HG03354 (cell line): ENCODE data around the gene CDKN2A.

Experiments used
- ATAC-seq: cut with Tn5 transposase; IDR thresholded peaks from one replicate; pipeline ENCODE4 v1.9.1; 2021; ENCODE audit warnings: mild to moderate bottlenecking; ENCODE audit not compliant: unreplicated experiment, poor library complexity, severe bottlenecking

Gene CDKN2A

GRCh38 chr9:22008717-22009505, 14.7 kb upstream of the CDKN2A start, which contains the start of gene CDKN2B:
CDKN2B (minus strand) TSS chr9:22009305; CDS start chr9:22008953, 352 bp downstream.
- ATAC-seq, result peak; percentile 91

GRCh38 chr9:22008384-22008716, 14.2 kb upstream of the CDKN2A start:
- no peak for ATAC-seq

DNA sequence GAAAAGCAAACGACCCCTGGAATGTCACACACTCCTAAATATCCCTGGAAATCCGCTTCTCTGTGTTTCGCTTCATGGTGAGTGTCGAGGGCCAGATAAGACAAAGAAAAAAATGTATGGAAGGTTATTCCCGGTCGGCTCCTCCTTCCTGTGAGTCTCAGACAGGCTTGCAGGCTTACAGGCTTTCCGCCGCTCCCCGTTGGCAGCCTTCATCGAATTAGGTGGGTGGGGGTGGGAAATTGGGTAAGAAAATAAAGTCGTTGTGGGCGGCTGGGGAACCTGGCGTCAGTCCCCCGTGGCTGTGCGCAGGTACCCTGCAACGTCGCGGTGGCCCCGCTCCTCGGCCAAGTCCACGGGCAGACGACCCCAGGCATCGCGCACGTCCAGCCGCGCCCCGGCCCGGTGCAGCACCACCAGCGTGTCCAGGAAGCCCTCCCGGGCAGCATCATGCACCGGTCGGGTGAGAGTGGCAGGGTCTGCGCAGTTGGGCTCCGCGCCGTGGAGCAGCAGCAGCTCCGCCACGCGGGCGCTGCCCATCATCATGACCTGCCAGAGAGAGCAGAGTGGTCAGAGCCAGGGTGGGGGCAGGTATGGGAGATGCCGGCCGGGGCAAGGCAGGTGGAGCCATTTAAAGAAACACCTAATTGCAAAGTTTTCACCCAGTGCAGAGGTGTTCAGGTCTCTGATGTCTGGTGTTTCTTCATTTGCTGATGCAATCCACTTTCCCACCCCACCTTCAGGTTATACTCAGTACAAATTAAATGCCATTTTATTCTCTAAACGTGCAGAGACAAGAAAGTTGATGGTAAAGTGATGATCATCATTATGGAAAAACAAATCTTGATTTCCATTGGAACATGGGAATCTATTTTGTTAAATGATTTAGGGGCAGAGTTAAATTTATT, 11.8 kb upstream of the CDKN2A start:
- ATAC-seq, result no peak

GRCh38 chr9:22005021-22005701, 11.0 kb upstream of the CDKN2A start:
- ATAC-seq, result no peak

GRCh38 chr9:22002038-22002437, 7.8 kb upstream of the CDKN2A start:
- no peak for ATAC-seq

DNA sequence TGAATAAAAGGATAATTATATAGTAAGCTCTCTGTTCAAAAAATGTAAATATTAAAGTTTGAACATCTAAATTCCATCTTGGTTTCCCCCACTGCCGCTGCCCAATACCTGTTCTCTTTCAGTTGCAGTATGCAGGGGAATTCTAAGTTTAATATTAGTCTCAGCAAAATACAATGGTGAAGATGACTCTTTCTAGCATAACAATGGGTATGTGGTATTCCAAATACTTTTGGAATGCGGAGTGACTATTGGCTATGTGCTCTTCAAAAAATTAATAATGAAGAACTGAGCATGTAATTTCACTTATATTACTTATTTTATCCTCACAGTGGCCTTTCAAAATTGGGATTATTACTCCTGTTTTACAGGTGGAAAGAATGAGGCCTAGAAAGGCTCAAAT, 3.8 kb upstream of the CDKN2A start:
- no peak for ATAC-seq

- no peak for ATAC-seq
Observed at GRCh38 chr9:21997480-21997879, 3.3 kb upstream of the CDKN2A start.

- ATAC-seq, result no peak
Observed at GRCh38 chr9:21996858-21997257, 2.7 kb upstream of the CDKN2A start.

GRCh38 chr9:21996438-21996837, 2.2 kb upstream of the CDKN2A start:
- no peak for ATAC-seq

- peak; percentile 22 for ATAC-seq
Observed at GRCh38 chr9:21995666-21996398, 1.6 kb upstream of the CDKN2A start.

- peak; percentile 88 for ATAC-seq
Observed at GRCh38 chr9:21995006-21995665, 944 bp upstream of the CDKN2A start.

DNA sequence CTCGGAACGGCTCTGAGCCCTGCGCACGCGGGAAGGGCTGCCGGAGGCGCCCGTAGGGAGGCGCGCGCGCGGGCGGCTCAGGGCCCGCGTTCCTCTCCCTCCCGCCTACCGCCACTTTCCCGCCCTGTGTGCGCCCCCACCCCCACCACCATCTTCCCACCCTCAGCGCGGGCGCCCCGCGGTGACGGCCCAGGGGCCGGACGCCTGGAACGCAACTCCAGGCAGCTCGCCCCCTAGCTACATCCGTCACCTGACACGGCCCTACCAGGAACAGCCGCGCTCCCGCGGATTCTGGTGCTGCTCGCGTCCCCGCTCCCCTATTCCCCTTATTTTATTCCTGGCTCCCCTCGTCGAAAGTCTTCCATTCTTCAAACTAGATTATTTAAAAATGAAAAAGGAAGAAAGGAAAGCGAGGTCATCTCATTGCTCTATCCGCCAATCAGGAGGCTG, 389 bp upstream of the CDKN2A start, which contains the start of gene CDKN2B-AS1:
Gene CDKN2B-AS1, plus strand, starts transcription at position 236 of the 450 bp plus-strand sequence.
- ATAC-seq, result peak; percentile 49

DNA sequence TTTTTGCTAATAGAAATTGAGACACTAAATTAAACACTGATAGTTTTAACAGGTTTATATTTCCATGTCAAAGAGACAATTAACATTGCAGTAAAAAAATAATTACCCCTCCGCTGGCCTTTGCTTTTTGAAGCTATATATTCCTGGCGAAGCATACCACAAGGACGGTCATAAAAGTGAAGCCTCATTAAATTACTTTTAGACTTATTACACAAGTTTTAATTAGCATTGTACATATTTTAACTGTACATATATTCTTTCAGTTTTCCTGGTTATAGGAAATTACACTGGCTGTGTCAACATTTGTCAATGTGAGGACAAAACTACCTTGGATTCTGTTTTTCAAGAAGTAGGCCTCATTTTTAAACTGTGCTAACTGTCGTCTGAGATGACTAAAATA, 1.2 kb downstream of the CDKN2A start:
- ATAC-seq, result no peak

- no peak for ATAC-seq
Observed at GRCh38 chr9:21991072-21991959, 2.9 kb downstream of the CDKN2A start.

DNA sequence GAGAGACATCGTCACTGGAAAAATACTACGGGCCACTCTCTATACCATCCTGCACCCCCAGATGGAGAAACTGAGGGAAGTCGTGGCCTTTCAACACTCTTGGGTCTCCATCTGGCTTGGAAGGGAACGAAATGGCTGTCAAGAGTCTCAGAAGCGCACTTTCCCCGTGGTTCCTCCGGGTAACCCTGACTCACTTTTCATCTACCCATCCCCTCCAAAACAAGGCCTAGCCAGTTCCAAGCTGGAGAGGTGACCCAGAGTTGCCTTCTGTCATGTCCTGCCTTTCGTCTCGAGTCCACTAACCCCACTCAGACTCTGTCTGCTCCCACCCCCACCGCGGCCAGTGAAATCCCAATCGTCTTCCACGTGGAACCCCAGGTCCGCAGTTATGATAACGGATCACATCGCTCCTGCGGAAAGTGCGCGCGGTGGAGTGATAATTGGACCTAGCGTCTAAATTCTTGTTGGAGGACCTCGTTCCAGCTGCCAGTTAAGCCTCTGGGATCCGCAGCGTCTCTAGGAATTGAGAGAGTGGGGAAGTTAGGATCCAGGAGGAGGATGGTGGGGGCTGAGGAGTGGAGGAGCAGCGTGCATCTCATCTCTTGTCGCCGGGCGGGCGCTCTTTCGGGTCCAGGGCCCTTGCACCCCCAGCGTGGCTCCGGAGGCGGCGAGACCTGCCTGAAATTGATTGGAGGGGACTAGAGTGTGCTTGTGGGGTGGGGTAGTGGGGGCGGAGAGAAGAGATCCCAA, 4.6 kb downstream of the CDKN2A start:
- no peak for ATAC-seq

- ATAC-seq, result no peak
Observed at GRCh38 chr9:21988056-21988990, 5.9 kb downstream of the CDKN2A start.
